AML-193 (cell line): ENCODE measurements around the gene SLIT1.

ENCODE experiments used
- DNase-seq, 2 experiments: peaks; one replicate each; lab custom pipeline; 2025; lab: John Stamatoyannopoulos, UW

Gene SLIT1

GRCh38 chr10:97115846-97116245 is 69.9 kb downstream of the SLIT1 start:
- no peak for DNase-seq

- DNase-seq: no peak
Observed at GRCh38 chr10:97111615-97112014, 74.1 kb downstream of the SLIT1 start.

- DNase-seq: no peak
Observed at GRCh38 chr10:97109547-97109946, 76.2 kb downstream of the SLIT1 start.

GRCh38 chr10:97107551-97107950 is 78.2 kb downstream of the SLIT1 start:
- no peak for DNase-seq

- DNase-seq: no peak
Observed at GRCh38 chr10:97106207-97106606, 79.6 kb downstream of the SLIT1 start.

- no peak for DNase-seq
Observed at GRCh38 chr10:97105303-97105702, 80.5 kb downstream of the SLIT1 start.

- DNase-seq: no peak
Observed at GRCh38 chr10:97103316-97104080, 82.3 kb downstream of the SLIT1 start.

- no peak for DNase-seq
Observed at GRCh38 chr10:97102441-97102840, 83.3 kb downstream of the SLIT1 start.

GRCh38 chr10:97101166-97101940 is 84.4 kb downstream of the SLIT1 start:
- no peak for DNase-seq

GRCh38 chr10:97100657-97101056 is 85.1 kb downstream of the SLIT1 start:
- no peak for DNase-seq

GRCh38 chr10:97099868-97100267 is 85.9 kb downstream of the SLIT1 start:
- DNase-seq: no peak

GRCh38 chr10:97099089-97099488 is 86.7 kb downstream of the SLIT1 start:
- DNase-seq: no peak

- DNase-seq: no peak
Observed at GRCh38 chr10:97097084-97097433, 88.7 kb downstream of the SLIT1 start.

- no peak for DNase-seq
Observed at GRCh38 chr10:97096261-97097083, 89.3 kb downstream of the SLIT1 start.

GRCh38 chr10:97095701-97096260 is 90.0 kb downstream of the SLIT1 start:
- no peak for DNase-seq

- DNase-seq: no peak
Observed at GRCh38 chr10:97090644-97091043, 95.1 kb downstream of the SLIT1 start.

GRCh38 chr10:97090035-97090434 is 95.7 kb downstream of the SLIT1 start:
- DNase-seq: no peak

GRCh38 chr10:97089209-97089870 is 96.4 kb downstream of the SLIT1 start:
- DNase-seq: no peak

GRCh38 chr10:97087296-97087695 is 98.5 kb downstream of the SLIT1 start:
- DNase-seq: no peak

- DNase-seq: no peak
Observed at GRCh38 chr10:97086530-97086929, 99.2 kb downstream of the SLIT1 start.

GRCh38 chr10:97083228-97083829 is 102.4 kb downstream of the SLIT1 start:
- DNase-seq: no peak
